ENCODE data around the gene TNC.
"Not testable (repeated sequence)": the region's sequence is repeated elsewhere in the genome, so short reads cannot be mapped to it uniquely, and the experiment has no call there.

TNC gene

DNA sequence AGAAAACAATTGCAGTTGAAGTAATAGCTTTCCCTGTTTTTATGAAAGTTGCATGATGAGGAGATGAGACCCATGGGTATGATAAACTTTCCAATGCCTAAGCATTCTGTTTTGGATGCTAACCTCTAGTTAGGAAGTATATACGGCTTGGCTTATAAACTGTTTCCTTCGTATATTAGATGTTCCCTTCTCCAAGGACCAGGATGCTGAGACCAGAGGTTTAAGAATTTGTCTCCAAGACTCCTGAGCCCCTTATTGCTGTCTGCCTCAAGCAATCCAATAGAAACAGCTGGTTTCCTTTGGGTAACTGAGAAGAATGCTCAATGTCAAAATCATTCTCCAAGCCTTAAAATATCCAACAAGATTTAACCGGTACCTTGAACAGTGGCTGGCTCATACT, 12.2 kb upstream of the TNC start:
- no peak overlapping the region for H3K4me2 ChIP-seq (ENCODE audit: low read length, poor library complexity, severe bottlenecking)
- WGBS: 100% methylated on average over 2 of the region's 3 CpGs
- no peak overlapping the region for H3K18ac ChIP-seq (ENCODE audit: low read depth in 1 of 2, low read length in 2 of 2)

DNA sequence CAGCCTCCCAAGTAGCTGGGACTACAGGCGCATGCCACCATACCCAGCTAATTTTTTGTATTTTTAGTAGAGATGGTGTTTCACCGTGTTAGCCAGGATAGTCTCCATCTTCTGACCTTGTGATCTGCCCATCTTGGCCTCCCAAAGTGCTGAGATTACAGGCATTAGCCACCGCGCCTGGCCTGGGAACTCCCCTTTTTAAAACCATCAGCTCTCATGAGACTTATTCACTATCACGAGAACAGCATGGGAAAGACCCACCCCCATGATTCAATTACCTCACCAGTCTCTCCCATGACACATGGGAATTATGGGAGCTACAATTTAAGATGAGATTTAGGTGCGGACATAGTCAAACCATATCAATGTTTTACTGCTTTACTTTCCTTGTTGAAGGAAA, 10.8 kb upstream of the TNC start:
- not testable (repeated sequence) for H3K9ac ChIP-seq (ENCODE audit: low read length); H3K4ac ChIP-seq (ENCODE audit: low read depth in 1 of 2, low read length in 2 of 2); H2BK12ac ChIP-seq (ENCODE audit: low read length in 2 of 2); H2AFZ ChIP-seq (ENCODE audit: low read depth, low read length); H2BK120ac ChIP-seq (ENCODE audit: low read depth, low read length); H2BK15ac ChIP-seq (ENCODE audit: low read depth, poor library complexity, severe bottlenecking); H3K18ac ChIP-seq (ENCODE audit: low read depth in 1 of 2, low read length in 2 of 2); H3K9me3 ChIP-seq (ENCODE audit: control insufficient read depth, low read length); H3K4me2 ChIP-seq (ENCODE audit: low read length, poor library complexity, severe bottlenecking); H2AK5ac ChIP-seq (ENCODE audit: low read length, severe bottlenecking); H3K36me3 ChIP-seq (ENCODE audit: control insufficient read depth in 1 of 2, insufficient read depth in 2 of 2, low read depth in 1 of 2, low read length in 2 of 2); H3K27me3 ChIP-seq (ENCODE audit: control insufficient read depth in 1 of 2, insufficient read depth in 1 of 2, low read length in 2 of 2); H3K4me3 ChIP-seq (ENCODE audit: insufficient read depth in 1 of 2, low read depth in 1 of 2, low read length in 2 of 2); H4K91ac ChIP-seq (ENCODE audit: low read length); DNase-seq; H3K27ac ChIP-seq (ENCODE audit: low read length, poor library complexity, severe bottlenecking); H3K4me1 ChIP-seq (ENCODE audit: control insufficient read depth, insufficient read depth, low read depth, low read length); H3K79me1 ChIP-seq (replicated peaks; ENCODE audit: low read length, poor library complexity, severe bottlenecking); H4K8ac ChIP-seq (ENCODE audit: low read length); H3K23ac ChIP-seq (ENCODE audit: low read length in 2 of 2); H2BK5ac ChIP-seq (ENCODE audit: low read depth, low read length, poor library complexity, severe bottlenecking); H3K14ac ChIP-seq (ENCODE audit: low read length in 2 of 2)
- WGBS: 97% methylated on average over 3 of the region's 6 CpGs

More for the DNA sequence above, 12.2 kb upstream of the TNC start:
- Histone ChIP-seq H3K9ac (ENCODE audit: low read length) (no peak overlapping the region), H4K91ac (ENCODE audit: low read length) (no peak overlapping the region), H4K8ac (ENCODE audit: low read length) (no peak overlapping the region), H3K23ac (ENCODE audit: low read length in 2 of 2) (no peak overlapping the region), H3K4me3 (ENCODE audit: insufficient read depth in 1 of 2, low read depth in 1 of 2, low read length in 2 of 2) (no peak overlapping the region), H3K14ac (ENCODE audit: low read length in 2 of 2) (no peak overlapping the region), H3K27ac (ENCODE audit: low read length, poor library complexity, severe bottlenecking) (no peak overlapping the region), H2AK5ac (ENCODE audit: low read length, severe bottlenecking) (no peak overlapping the region), H3K36me3 (ENCODE audit: control insufficient read depth in 1 of 2, insufficient read depth in 2 of 2, low read depth in 1 of 2, low read length in 2 of 2) (no peaks in the 10 kb centered on the region), H3K79me1 (replicated peaks; ENCODE audit: low read length, poor library complexity, severe bottlenecking) (no peaks in the 10 kb centered on the region), H3K4ac (ENCODE audit: low read depth in 1 of 2, low read length in 2 of 2) (no peak overlapping the region), H2BK5ac (ENCODE audit: low read depth, low read length, poor library complexity, severe bottlenecking) (no peak overlapping the region), H2AFZ (ENCODE audit: low read depth, low read length) (no peak overlapping the region), H2BK15ac (ENCODE audit: low read depth, poor library complexity, severe bottlenecking) (no peak overlapping the region), H2BK12ac (ENCODE audit: low read length in 2 of 2) (no peak overlapping the region), H3K27me3 (ENCODE audit: control insufficient read depth in 1 of 2, insufficient read depth in 1 of 2, low read length in 2 of 2) (no peaks in the 10 kb centered on the region), H3K9me3 (ENCODE audit: control insufficient read depth, low read length) (peaks cover 5% of the 10 kb centered on the region), H3K4me1 (ENCODE audit: control insufficient read depth, insufficient read depth, low read depth, low read length) (peaks cover 6% of the 10 kb centered on the region), H2BK120ac (ENCODE audit: low read depth, low read length) (no peak overlapping the region)
- DNase-seq: no peak

DNA sequence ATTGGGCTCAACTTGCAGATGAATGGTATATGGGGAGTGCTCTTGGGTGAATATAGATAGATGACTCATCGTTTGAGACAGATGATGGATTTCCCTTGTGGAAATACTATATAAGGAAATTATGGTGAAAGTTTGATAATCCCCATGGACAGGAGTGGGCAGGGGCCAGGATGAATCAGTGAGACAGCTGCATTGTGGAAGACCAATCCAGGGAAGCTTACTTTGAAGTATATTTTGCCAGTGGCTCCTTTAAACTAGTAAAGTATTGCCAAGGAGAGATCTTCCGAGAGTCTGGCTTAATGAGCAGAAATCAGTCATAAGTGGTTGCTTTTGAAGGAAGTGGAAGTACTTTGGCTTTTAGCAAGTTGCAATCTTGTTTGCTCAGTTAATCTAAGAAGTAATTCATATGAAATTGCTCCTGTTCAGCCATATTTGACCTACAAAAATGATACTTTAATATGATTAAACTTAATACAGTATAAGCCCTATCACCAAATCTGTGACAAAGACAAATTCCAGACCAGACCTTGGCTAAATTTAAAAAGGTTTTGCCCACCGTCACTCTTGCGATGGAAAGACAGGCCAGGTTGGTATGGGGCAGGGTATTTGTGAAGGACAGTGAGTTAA, 9.3 kb upstream of the TNC start:
- WGBS: 56% methylated on average over 4 of the region's 4 CpGs
- Histone ChIP-seq H3K18ac (ENCODE audit: low read depth in 1 of 2, low read length in 2 of 2) (no peak overlapping the region), H3K27me3 (ENCODE audit: control insufficient read depth in 1 of 2, insufficient read depth in 1 of 2, low read length in 2 of 2) (no peaks in the 10 kb centered on the region), H3K27ac (ENCODE audit: low read length, poor library complexity, severe bottlenecking) (peak overlapping the region; percentile 23), H2BK12ac (ENCODE audit: low read length in 2 of 2) (no peak overlapping the region), H2BK5ac (ENCODE audit: low read depth, low read length, poor library complexity, severe bottlenecking) (no peak overlapping the region), H3K14ac (ENCODE audit: low read length in 2 of 2) (no peak overlapping the region), H3K4me3 (ENCODE audit: insufficient read depth in 1 of 2, low read depth in 1 of 2, low read length in 2 of 2) (no peak overlapping the region), H2BK120ac (ENCODE audit: low read depth, low read length) (no peak overlapping the region), H3K23ac (ENCODE audit: low read length in 2 of 2) (no peak overlapping the region), H3K9me3 (ENCODE audit: control insufficient read depth, low read length) (peaks cover 7% of the 10 kb centered on the region), H3K4me2 (ENCODE audit: low read length, poor library complexity, severe bottlenecking) (no peak overlapping the region), H3K36me3 (ENCODE audit: control insufficient read depth in 1 of 2, insufficient read depth in 2 of 2, low read depth in 1 of 2, low read length in 2 of 2) (no peaks in the 10 kb centered on the region), H4K8ac (ENCODE audit: low read length) (no peak overlapping the region), H4K91ac (ENCODE audit: low read length) (no peak overlapping the region), H2AK5ac (ENCODE audit: low read length, severe bottlenecking) (peak overlapping the region; percentile 88), H3K4me1 (ENCODE audit: control insufficient read depth, insufficient read depth, low read depth, low read length) (peaks cover under 1% of the 10 kb centered on the region), H3K4ac (ENCODE audit: low read depth in 1 of 2, low read length in 2 of 2) (no peak overlapping the region), H2BK15ac (ENCODE audit: low read depth, poor library complexity, severe bottlenecking) (no peak overlapping the region), H3K9ac (ENCODE audit: low read length) (peak overlapping the region; percentile 42), H3K79me1 (replicated peaks; ENCODE audit: low read length, poor library complexity, severe bottlenecking) (no peaks in the 10 kb centered on the region), H2AFZ (ENCODE audit: low read depth, low read length) (no peak overlapping the region)
- peak; percentile 62 for DNase-seq

DNA sequence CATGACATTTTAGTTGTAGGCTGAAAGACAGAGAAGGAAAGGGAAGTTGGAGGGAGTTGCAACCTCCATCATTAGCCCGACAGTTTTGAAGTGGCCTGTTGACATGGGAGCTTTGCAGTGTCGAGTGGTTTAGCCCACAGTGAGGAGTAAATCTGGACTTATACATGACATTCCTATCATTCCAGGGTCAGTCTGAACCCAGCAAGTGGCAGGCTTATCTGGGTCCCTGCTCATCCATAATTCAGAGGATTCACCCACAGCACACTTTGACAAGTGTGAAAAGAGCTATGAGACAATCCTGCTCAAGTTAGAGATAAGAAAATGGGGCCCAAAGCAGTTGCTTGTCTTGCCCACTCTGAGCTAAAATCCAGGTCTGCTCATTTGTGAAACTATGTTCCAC, 8.4 kb upstream of the TNC start:
- H3K14ac ChIP-seq (ENCODE audit: low read length in 2 of 2): no peak overlapping the region
- 0% methylated on average over 1 of the region's 2 CpGs for WGBS
- H3K18ac ChIP-seq (ENCODE audit: low read depth in 1 of 2, low read length in 2 of 2): peak overlapping the region in 1 of 2 experiments; percentile 0
- H3K4me1 ChIP-seq (ENCODE audit: control insufficient read depth, insufficient read depth, low read depth, low read length): peaks cover 2% of the 10 kb centered on the region
- no peak overlapping the region for H3K27ac ChIP-seq (ENCODE audit: low read length, poor library complexity, severe bottlenecking)
- H2AK5ac ChIP-seq (ENCODE audit: low read length, severe bottlenecking): no peak overlapping the region
- H3K9me3 ChIP-seq (ENCODE audit: control insufficient read depth, low read length): peaks cover 7% of the 10 kb centered on the region
- H2BK15ac ChIP-seq (ENCODE audit: low read depth, poor library complexity, severe bottlenecking): no peak overlapping the region
- no peak overlapping the region for H3K23ac ChIP-seq (ENCODE audit: low read length in 2 of 2)
- H3K4ac ChIP-seq (ENCODE audit: low read depth in 1 of 2, low read length in 2 of 2): no peak overlapping the region
- H3K9ac ChIP-seq (ENCODE audit: low read length): no peak overlapping the region
- no peak overlapping the region for H4K8ac ChIP-seq (ENCODE audit: low read length)
- H2AFZ ChIP-seq (ENCODE audit: low read depth, low read length): no peak overlapping the region
- no peaks in the 10 kb centered on the region for H3K79me1 ChIP-seq (replicated peaks; ENCODE audit: low read length, poor library complexity, severe bottlenecking)
- no peak overlapping the region for H2BK5ac ChIP-seq (ENCODE audit: low read depth, low read length, poor library complexity, severe bottlenecking)
- H2BK120ac ChIP-seq (ENCODE audit: low read depth, low read length): no peak overlapping the region
- H3K27me3 ChIP-seq (ENCODE audit: control insufficient read depth in 1 of 2, insufficient read depth in 1 of 2, low read length in 2 of 2): no peaks in the 10 kb centered on the region
- DNase-seq: peak; percentile 30
- H3K36me3 ChIP-seq (ENCODE audit: control insufficient read depth in 1 of 2, insufficient read depth in 2 of 2, low read depth in 1 of 2, low read length in 2 of 2): no peaks in the 10 kb centered on the region
- H3K4me2 ChIP-seq (ENCODE audit: low read length, poor library complexity, severe bottlenecking): no peak overlapping the region
- H3K4me3 ChIP-seq (ENCODE audit: insufficient read depth in 1 of 2, low read depth in 1 of 2, low read length in 2 of 2): no peak overlapping the region
- no peak overlapping the region for H2BK12ac ChIP-seq (ENCODE audit: low read length in 2 of 2)
- no peak overlapping the region for H4K91ac ChIP-seq (ENCODE audit: low read length)
